ENCODE results near the gene FBXL3. TPM values are rescaled to one million over a fixed set of nuclear protein-coding genes. Genes with fewer than 3 reads are reported as not detected.

The FBXL3 gene
- total and polyA plus RNA-seq, 2 of the 8 experiments (the other 6 are each of a cell fraction or from before 2014, with no cell fraction given), result 4.9 to 14.9 TPM

DNA sequence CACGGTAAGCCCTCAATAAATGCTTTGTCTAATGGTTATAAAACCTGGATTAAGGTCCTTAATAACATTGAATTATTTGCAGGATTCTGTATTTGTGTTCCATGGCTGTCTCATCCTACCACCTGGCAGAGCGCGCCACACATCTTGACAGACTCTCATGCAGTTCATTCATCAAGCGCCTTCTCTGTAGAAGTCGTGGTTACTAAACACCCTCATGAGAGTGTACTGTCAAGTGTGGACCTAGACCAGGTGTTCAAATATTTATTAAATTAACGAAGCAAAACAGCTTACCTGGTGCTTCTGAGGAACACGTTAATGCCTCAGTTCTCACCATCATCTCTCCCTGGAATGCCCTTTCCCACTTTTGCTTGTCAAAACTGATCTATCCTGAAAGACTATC is 13.1 kb upstream of the FBXL3 start:
- no peak overlapping the region for H3K56ac ChIP-seq (replicated peaks; ENCODE audit: insufficient read length, low read depth, low read length)
- H2BK15ac ChIP-seq (ENCODE audit: low read length), result no peak overlapping the region
- no peak for TF ChIP-seq CBX5 (IDR thresholded peaks at IDR 0.05; ENCODE audit: low read depth, low read length)
- TF ChIP-seq GTF2F1 (IDR thresholded peaks at IDR 0.05; ENCODE audit: borderline replicate concordance, low read depth, low read length), result no peak
- no peaks in the 10 kb centered on the region for H3K9me3 ChIP-seq (ENCODE audit: insufficient read depth in 2 of 2, low read depth in 1 of 2, low read length in 1 of 2)
- DNase-seq (ENCODE audit: low read depth in 1 of 2, low spot score in 2 of 2) (no peak), FAIRE-seq (no peak)
- H2BK5ac ChIP-seq (ENCODE audit: low read depth, low read length), result no peak overlapping the region
- H4K8ac ChIP-seq (ENCODE audit: extremely low read depth, insufficient read depth, low read length), result no peak overlapping the region
- no peak overlapping the region for H2AFZ ChIP-seq (ENCODE audit: low read length)
- no peaks in the 10 kb centered on the region for H3K27me3 ChIP-seq (replicated peaks in 1 of 4; ENCODE audit: control insufficient read depth in 3 of 4, extremely low read depth in 1 of 4, insufficient read depth in 3 of 4, low read length in 3 of 4)
- H4K5ac ChIP-seq (ENCODE audit: insufficient read length, low read depth, low read length), result no peak overlapping the region
- H3K18ac ChIP-seq (ENCODE audit: extremely low read depth, low read length), result no peak overlapping the region
- ChIA-PET POLR2A (ENCODE audit: partially characterized antibody) (no interaction called here), CTCF (ENCODE audit: partially characterized antibody) (no interaction called here)
- no peak overlapping the region for H2BK20ac ChIP-seq (ENCODE audit: low read length)
- no peak overlapping the region for H3K4me3 ChIP-seq (ENCODE audit: extremely low read depth in 1 of 4, insufficient read depth in 2 of 4, low read depth in 3 of 4, low read length in 4 of 4)
- no peaks in the 10 kb centered on the region for H3K79me1 ChIP-seq (ENCODE audit: low read depth, low read length)
- no peak overlapping the region for H3K23ac ChIP-seq (ENCODE audit: insufficient read length)
- no peak overlapping the region for H3K14ac ChIP-seq (ENCODE audit: insufficient read length)
- H3K9ac ChIP-seq (replicated peaks in 1 of 4; ENCODE audit: extremely low read depth in 1 of 4, low read depth in 3 of 4, low read length in 3 of 4), result no peak overlapping the region
- H3K36me3 ChIP-seq (ENCODE audit: control insufficient read depth in 2 of 4, insufficient read depth in 4 of 4, low read length in 3 of 4), result peaks cover 0 to 3% (median under 1%) of the 10 kb centered on the region in 4 experiments; a peak in 3 of 8 replicates
- no peaks in the 10 kb centered on the region for H3K23me2 ChIP-seq (ENCODE audit: low read depth, low read length)
- H2BK120ac ChIP-seq (replicated peaks; ENCODE audit: low read depth, low read length), result no peak overlapping the region
- H3K4me2 ChIP-seq (ENCODE audit: insufficient read depth in 1 of 2, low read depth in 2 of 2, low read length in 2 of 2), result no peak overlapping the region
- WGBS, 2 experiments (ENCODE audit: extremely low coverage in 1 of 2, insufficient coverage in 1 of 2, insufficient read length in 1 of 2, insufficient replicate concordance in 2 of 2, low coverage in 1 of 2, low lambda C conversion rate in 2 of 2, missing lambda C conversion rate in 1 of 2), result 94% methylated on average over 7 of the region's 7 CpGs; no CpG with 5 or more reads in 1 of the 2 experiments
- H3K79me2 ChIP-seq (ENCODE audit: control insufficient read depth in 1 of 2, insufficient read depth in 2 of 2, low read length in 2 of 2), result no peaks in the 10 kb centered on the region
- H3K27ac ChIP-seq (ENCODE audit: low read depth, low read length), result no peak overlapping the region
- no peak overlapping the region for H2AK5ac ChIP-seq (ENCODE audit: low read depth, low read length)
- H3K4me1 ChIP-seq (replicated peaks in 1 of 4; ENCODE audit: control insufficient read depth in 3 of 4, insufficient read depth in 4 of 4, low read length in 3 of 4), result no peaks in the 10 kb centered on the region
- H2BK12ac ChIP-seq (ENCODE audit: low read depth, low read length), result no peak overlapping the region
- no peak overlapping the region for H4K91ac ChIP-seq (replicated peaks; ENCODE audit: insufficient read length, low read length)
- no peak overlapping the region for H3K4ac ChIP-seq (replicated peaks; ENCODE audit: insufficient read length, low read depth, low read length)
- H4K20me1 ChIP-seq (replicated peaks in 1 of 2; ENCODE audit: control insufficient read depth in 1 of 2, insufficient read depth in 2 of 2, low read length in 2 of 2), result no peaks in the 10 kb centered on the region
